ENCODE measurements around the gene HIRA. TPM values are rescaled to one million over a fixed set of nuclear protein-coding genes. Genes with fewer than 3 reads are reported as not detected.

HIRA gene
- total RNA-seq, 4 donors from 2014 or later, result 63.8 to 139 (median 107) TPM

DNA sequence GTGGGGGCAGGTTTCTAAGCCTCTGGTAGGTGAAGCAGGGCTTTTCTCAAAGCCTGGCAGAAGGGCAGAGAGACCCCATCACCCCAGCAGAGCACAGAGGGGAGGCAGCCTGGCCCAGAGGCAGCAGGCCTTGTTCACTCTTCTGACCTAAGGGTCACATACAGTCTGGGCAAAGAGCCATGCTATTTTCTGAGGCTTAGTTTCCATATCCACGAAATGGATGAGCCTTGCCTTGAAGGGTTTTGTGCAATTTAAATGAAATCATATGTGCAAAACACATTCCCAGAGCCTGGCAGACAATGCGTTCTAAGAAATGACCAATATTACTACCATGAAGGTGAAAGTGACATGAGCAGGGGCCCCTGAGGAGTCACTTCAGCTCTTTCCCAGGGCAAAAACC, 44.5 kb downstream of the HIRA start:
- H3K36me3 ChIP-seq, result peaks cover 95 to 97% of the 10 kb centered on the region in 2 donors
- DNase-seq, result no peak

DNA sequence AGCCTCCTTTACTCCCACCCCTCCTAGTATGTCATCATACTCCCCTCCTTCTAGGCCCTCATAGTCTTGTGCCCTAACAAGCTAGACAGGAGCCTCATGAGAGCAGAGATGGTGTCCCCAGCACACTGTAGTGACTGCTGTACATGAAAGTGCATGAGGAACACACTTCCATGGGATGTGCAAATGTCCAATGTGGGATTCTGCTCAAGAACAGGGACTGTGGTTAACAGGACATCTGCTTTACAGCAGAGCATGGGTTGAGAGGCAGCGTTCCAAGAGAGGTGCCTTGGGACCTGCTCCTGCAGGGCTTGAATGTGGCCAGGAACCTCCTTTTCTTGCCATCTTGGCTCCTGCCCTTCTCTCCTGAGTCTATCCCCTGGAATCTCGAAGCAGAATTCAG, 45.3 kb downstream of the HIRA start:
- no peaks in the 10 kb centered on the region for H3K9me3 ChIP-seq
- 89 to 92% methylated on average over 2 of the region's 2 CpGs for WGBS, 2 donors
- H3K27ac ChIP-seq, result no peak overlapping the region
- no peaks in the 10 kb centered on the region for H3K27me3 ChIP-seq
- no peak for DNase-seq
- H3K36me3 ChIP-seq, result peaks cover 90 to 94% of the 10 kb centered on the region in 2 donors
- intact Hi-C loops (cut with DNase I), result no loop called here
- H3K4me3 ChIP-seq (replicated peaks in 1 of 3), result no peak overlapping the region
- no peak for TF ChIP-seq POLR2A (IDR thresholded peaks at IDR 0.05)
- TF ChIP-seq, protein P1, sequence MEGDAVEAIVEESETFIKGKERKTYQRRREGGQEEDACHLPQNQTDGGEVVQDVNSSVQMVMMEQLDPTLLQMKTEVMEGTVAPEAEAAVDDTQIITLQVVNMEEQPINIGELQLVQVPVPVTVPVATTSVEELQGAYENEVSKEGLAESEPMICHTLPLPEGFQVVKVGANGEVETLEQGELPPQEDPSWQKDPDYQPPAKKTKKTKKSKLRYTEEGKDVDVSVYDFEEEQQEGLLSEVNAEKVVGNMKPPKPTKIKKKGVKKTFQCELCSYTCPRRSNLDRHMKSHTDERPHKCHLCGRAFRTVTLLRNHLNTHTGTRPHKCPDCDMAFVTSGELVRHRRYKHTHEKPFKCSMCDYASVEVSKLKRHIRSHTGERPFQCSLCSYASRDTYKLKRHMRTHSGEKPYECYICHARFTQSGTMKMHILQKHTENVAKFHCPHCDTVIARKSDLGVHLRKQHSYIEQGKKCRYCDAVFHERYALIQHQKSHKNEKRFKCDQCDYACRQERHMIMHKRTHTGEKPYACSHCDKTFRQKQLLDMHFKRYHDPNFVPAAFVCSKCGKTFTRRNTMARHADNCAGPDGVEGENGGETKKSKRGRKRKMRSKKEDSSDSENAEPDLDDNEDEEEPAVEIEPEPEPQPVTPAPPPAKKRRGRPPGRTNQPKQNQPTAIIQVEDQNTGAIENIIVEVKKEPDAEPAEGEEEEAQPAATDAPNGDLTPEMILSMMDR (IDR thresholded peaks at IDR 0.05), result no peak
- no peaks in the 10 kb centered on the region for H3K4me1 ChIP-seq

More for the DNA sequence above, 44.5 kb downstream of the HIRA start:
- Histone ChIP-seq H3K4me3 (replicated peaks in 1 of 3) (no peak overlapping the region), H3K9me3 (no peaks in the 10 kb centered on the region), H3K27ac (no peak overlapping the region), H3K27me3 (no peaks in the 10 kb centered on the region), H3K4me1 (no peaks in the 10 kb centered on the region)
- 90 to 94% methylated on average over 2 of the region's 2 CpGs for WGBS, 2 donors
- TF ChIP-seq, protein P1 (IDR thresholded peaks at IDR 0.05), result no peak
- TF ChIP-seq POLR2A (IDR thresholded peaks at IDR 0.05), result no peak
- intact Hi-C loops (cut with DNase I), result no loop called here

DNA sequence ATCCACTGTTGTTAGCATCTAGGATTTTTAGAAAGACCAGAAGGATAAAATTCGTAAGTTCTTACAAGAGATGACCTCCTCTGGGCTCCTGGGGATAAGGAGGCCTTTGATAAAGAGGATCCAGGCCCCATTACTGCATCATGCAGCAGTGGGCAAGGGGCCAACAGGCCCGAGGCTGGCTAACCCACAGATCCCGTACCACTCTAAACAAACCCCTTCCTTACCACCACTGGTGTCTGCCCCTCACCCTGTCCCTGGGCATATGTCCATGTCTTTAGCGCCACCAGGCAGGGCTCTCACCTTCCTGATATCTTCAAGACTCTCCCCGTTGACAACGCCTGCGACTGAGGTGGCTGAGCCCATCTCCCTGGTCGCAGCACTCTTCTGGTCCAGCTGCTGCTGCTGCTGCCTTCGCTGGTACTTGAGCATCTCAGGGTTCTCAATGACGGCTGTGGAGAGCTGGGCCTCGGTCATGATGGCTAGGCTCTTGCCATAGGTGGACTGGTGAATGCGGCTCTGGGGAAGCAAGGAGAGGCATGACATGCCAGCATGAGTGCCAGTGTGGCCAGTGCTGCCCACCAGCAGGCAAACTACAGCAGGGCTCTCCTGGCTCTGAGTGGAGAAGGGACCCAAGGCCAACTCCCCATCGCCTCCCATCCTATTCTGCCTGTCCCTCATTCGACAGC, 46.2 kb downstream of the HIRA start:
- Histone ChIP-seq H3K4me1 (no peaks in the 10 kb centered on the region), H3K9me3 (no peaks in the 10 kb centered on the region), H3K27me3 (no peaks in the 10 kb centered on the region), H3K4me3 (replicated peaks in 1 of 3) (no peak overlapping the region), H3K36me3 (peaks cover 85 to 94% of the 10 kb centered on the region in 2 donors), H3K27ac (no peak overlapping the region)
- no peak for DNase-seq
- intact Hi-C loops (cut with DNase I), result no loop called here
- 90 to 92% methylated on average over 14 of the region's 14 CpGs for WGBS, 2 donors
- TF ChIP-seq POLR2A (IDR thresholded peaks at IDR 0.05), result no peak
- TF ChIP-seq, protein P1 (IDR thresholded peaks at IDR 0.05), result no peak

DNA sequence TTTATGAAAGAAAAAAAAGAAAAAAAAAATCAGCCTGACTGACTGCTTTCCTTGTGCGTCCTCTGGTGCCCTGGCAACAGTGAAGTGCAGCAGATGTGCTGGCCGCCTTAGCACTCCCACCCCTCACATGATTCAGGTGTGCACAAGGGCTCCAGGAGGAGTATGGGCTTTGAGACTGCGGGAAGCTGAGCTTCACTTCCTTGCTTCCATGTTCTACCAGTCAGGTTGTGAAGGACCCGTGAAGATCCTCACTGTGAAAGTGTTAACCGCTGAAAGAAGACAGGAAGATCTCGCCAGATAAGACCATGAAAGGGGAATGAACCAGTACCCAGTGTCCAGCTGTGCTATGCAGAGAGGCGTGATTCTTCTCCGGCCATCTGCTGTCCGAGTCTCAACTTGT, 48.2 kb downstream of the HIRA start:
- peaks cover 68 to 91% of the 10 kb centered on the region in 2 donors for H3K36me3 ChIP-seq
- intact Hi-C loops (cut with DNase I), result no loop called here

DNA sequence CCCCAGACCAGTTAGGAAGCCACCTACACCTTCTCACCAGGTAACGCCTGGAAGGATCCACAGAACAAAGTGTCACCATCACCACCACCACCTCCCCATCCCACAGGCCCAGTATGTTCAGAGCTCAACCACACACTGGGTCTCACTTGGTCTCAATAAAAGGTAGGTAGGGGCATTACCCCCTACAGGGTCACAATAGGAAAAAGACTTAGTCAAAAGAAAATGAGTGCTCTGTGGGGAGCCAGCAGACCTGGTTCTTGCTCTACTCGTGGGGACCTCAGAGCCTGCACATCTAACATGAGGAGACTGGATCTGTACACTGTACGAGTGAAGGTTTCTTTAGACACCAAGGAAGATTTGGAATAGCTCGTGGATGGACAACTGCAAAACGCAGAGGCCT, 49.3 kb downstream of the HIRA start:
- Histone ChIP-seq H3K27ac (no peak overlapping the region), H3K4me3 (replicated peaks in 1 of 3) (no peak overlapping the region), H3K9me3 (no peaks in the 10 kb centered on the region), H3K36me3 (peaks cover 68 to 91% of the 10 kb centered on the region in 2 donors), H3K27me3 (no peaks in the 10 kb centered on the region), H3K4me1 (no peaks in the 10 kb centered on the region)
- WGBS, 2 donors, result 93% methylated on average over 5 of the region's 5 CpGs
- intact Hi-C loops (cut with DNase I), result no loop called here
- DNase-seq, result no peak
- TF ChIP-seq, protein P1 (IDR thresholded peaks at IDR 0.05), result no peak
- TF ChIP-seq POLR2A (IDR thresholded peaks at IDR 0.05), result no peak

More for the DNA sequence above, 48.2 kb downstream of the HIRA start:
- H3K4me1 ChIP-seq, result no peaks in the 10 kb centered on the region
- no peak overlapping the region for H3K4me3 ChIP-seq (replicated peaks in 1 of 3)
- DNase-seq, result no peak
- no peaks in the 10 kb centered on the region for H3K9me3 ChIP-seq
- H3K27ac ChIP-seq, result no peak overlapping the region
- WGBS, 2 donors, result 84 to 86% methylated on average over 9 of the region's 9 CpGs
- no peaks in the 10 kb centered on the region for H3K27me3 ChIP-seq
- TF ChIP-seq POLR2A (IDR thresholded peaks at IDR 0.05), result no peak
- TF ChIP-seq, protein P1 (IDR thresholded peaks at IDR 0.05), result no peak

Measured in thyroid gland (tissue), 4 donors.